Subcutaneous adipose tissue (tissue), 4 donors: ENCODE data around the gene UGP2. TPM values are rescaled to one million over a fixed set of nuclear protein-coding genes. Genes with fewer than 3 reads are reported as not detected.

Experiments
- total RNA-seq, 4 donors: library from RNA; depleted of rRNA; stranded (reverse); fragments of >200 nt; gene quantifications; one replicate each; pipeline ENCODE4 v1.1.0, GENCODE V29; 2016
- TF ChIP-seq, protein P1 (sequence below): fragments of 450-650 bp; IDR thresholded peaks from one replicate; pipeline ENCODE4 v1.5.1; 2016; ENCODE audit warnings: low read depth, mild to moderate bottlenecking, control low read depth, antibody characterized with exemption, moderate library complexity

UGP2 gene
- total RNA-seq, 4 donors from 2014 or later, result 176 to 404 (median 321) TPM

DNA sequence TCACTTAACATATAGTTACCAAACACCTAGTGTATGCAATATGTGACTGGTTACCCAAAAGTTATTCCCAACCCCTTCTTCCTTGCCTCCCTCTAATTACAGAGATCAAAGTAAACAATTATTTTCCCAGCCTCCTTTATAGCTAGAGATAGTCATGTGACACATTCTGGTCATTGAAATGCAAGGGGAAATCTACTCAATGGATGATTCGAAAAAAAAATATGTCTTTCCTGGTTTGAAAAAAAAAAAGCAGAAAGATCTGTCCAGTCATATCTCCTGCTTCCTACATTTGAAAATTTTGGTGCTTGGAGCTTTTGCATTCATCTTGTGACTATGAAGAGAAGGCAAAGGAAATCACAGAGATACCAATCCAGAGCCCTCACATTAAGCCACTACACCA lies 27.6 kb upstream of the UGP2 start:
- TF ChIP-seq, protein P1, sequence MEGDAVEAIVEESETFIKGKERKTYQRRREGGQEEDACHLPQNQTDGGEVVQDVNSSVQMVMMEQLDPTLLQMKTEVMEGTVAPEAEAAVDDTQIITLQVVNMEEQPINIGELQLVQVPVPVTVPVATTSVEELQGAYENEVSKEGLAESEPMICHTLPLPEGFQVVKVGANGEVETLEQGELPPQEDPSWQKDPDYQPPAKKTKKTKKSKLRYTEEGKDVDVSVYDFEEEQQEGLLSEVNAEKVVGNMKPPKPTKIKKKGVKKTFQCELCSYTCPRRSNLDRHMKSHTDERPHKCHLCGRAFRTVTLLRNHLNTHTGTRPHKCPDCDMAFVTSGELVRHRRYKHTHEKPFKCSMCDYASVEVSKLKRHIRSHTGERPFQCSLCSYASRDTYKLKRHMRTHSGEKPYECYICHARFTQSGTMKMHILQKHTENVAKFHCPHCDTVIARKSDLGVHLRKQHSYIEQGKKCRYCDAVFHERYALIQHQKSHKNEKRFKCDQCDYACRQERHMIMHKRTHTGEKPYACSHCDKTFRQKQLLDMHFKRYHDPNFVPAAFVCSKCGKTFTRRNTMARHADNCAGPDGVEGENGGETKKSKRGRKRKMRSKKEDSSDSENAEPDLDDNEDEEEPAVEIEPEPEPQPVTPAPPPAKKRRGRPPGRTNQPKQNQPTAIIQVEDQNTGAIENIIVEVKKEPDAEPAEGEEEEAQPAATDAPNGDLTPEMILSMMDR, result no peak

DNA sequence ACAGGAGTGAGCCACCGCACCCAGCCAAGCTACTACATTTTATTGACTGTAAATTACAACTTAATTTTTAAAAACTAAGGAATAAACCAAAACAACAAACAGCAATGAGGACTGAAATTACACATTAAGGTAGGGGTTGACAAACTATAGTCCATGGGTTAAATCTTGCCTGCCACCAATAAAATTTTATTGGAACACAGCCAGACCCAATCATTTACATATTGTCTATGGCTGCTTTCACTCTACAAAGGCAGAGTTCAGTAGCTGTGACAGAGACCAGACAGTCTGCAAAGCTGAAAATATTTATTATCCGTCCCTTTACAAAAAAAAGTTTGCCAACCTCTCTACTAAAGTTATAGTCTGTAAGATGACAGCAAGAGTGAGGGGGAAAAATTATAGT lies 24.3 kb upstream of the UGP2 start:
- TF ChIP-seq, protein P1, result no peak

DNA sequence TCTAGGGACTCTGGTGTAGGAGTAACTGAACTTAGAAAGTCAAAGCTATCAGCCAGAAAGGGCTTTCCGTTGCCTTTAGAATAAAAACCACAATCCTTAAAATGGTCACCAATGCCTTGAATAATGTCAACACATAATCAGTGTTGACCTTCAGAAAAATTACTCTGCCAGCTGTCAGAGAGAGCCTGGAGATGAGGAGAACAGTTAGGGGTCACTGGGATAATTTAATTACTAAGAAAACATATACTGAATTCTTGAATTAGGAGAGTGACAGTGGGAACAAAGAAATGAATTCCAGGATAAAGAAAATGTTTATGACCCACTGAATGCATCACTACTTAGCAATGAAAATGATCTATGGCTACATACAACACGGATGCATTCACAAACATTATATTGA lies 23.4 kb upstream of the UGP2 start:
- TF ChIP-seq, protein P1, result no peak

DNA sequence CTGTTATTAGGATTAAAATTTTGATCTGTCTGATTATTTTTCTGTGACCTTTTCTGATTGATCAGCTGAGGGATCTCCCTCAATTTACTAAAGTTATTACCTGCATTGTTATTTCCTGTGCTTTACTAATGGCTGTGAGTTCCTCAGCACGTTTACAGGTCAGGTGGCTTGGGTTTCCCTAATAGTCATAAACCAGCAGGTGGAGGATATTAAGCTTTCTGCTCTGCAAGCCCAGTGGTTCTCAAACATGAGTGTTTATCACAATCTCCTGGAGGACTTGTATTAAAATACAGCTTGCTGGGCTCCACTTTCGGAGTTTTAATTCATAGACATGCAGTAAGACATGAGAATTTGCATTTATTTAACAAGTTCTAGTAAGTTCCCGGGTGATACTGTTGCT lies 22.4 kb upstream of the UGP2 start:
- TF ChIP-seq, protein P1, result no peak

DNA sequence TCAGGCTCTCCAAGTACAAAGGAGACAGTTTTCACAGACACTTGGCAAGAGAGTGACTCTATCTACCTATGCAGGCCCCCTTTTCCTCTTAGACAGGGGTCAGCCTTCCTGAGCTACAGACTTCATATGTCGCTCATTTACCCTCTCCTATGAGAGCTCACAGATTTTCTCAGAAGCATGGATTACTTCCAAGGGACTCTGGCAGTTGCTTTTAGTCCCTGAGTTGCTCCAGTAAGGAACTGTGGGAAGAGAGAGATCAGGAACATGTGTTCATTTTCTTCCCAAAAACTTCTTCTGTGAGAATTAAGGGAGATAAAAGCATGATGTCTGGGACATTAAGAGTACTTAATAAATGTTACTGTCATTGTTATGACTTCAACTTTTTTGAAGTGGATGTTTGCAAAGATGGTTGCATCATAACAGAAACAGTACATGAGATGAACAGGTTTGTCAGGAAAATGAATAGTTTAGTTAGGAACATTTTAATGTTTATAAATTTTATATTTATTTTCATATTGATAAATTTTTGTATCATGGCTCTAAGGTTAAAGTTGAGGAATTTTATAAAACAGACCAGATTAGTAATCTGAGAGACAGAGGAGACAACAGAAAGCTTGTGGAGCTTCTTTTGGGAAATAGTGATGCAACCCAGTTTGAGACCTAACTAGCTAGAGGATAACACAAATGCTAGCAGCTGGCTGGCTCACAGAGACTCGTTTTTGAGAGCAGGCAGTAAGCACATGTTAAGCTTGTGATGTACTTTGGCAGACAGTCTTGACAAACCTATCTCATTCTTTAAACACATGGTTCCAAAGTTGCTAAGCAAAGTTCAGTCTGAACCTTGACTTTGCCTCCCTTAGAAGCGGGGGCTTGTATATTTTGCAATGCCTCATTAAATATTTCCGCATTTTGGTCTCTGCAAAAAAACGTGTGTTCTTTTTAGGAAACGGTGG lies 21.7 kb upstream of the UGP2 start:
- TF ChIP-seq, protein P1, result no peak

DNA sequence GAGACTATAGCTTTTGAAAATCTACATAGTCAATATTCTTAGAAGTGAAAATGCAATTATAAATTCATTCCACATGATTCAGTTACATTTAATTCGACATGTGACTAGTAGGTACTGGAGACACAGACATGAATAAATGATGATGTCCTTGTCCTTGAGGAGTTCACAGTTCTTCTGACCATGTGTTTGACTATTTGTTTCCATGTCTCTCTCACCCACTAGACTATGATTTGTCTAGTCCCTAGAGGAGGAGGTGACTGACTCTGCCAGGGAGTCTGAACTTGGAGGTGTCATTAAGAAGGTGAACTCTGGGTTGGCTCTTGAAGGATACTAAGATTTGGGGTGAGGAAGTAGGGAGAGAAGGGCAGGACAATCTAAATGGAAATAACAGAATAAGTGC lies 20.7 kb upstream of the UGP2 start:
- TF ChIP-seq, protein P1, result no peak

DNA sequence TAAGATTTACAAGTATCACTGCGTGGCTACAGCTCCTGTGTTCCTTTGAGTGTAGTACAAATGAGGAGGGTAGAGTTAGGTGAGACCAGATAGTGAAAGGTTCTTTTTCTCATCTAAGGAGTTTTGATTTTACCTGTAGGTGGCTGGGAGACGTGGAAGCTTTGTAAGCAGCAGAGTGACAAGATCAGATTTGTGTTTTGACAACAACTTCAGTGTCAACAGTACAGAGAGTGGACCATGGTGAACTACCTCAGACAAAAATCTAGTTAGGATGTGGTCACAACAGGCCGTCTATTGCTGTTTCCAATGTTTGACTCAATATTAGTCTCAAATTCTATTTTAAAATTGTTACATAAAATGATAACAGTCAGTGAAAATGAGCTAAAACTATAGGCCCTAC lies 20.3 kb upstream of the UGP2 start:
- TF ChIP-seq, protein P1, result no peak
